IMR-90 (cell line): ENCODE data around the gene IKZF3. TPM values are rescaled to one million over a fixed set of nuclear protein-coding genes. Genes with fewer than 3 reads are reported as not detected.
"Not testable (repeated sequence)": the region's sequence is repeated elsewhere in the genome, so short reads cannot be mapped to it uniquely, and the experiment has no call there.

Experiments
- ATAC-seq: fragments of 200-7000 bp; cut with Tn5 transposase; 2 replicates; pipeline ENCODE4 v1.9.1; 2020; ENCODE audit warnings: low read depth, mild to moderate bottlenecking, moderate library complexity
- BruUV-seq: library from RNA; stranded (reverse); fragments of 400-500 nt; replicated peaks from 2 replicates; lab custom pipeline; 2021; lab: Mats Ljungman, UMichigan
- CTCF ChIA-PET: fragments of 300-600 bp; formaldehyde crosslinking; extraction: SDS; loops from one replicate; lab custom pipeline; 2021; ENCODE audit warnings: antibody characterized with exemption; lab: Yijun Ruan, JAX
- POLR2A ChIA-PET: fragments of 300-600 bp; sonication (Branson Sonifier 250); formaldehyde crosslinking; loops from one replicate; lab custom pipeline; 2022; ENCODE audit warnings: antibody characterized with exemption; ENCODE audit not compliant: unreplicated experiment; lab: Charles Lee
- DNase-seq: peaks from one replicate; pipeline ENCODE4 v3.0.0; 2013
- H2AFZ ChIP-seq: replicated peaks from 2 replicates; pipeline ENCODE3; 2013; ENCODE audit warnings: low read length, mild to moderate bottlenecking; ENCODE audit not compliant: poor library complexity
- H2AK5ac ChIP-seq: 2 replicates; pipeline ENCODE4 v1.6.1; 2013; ENCODE audit warnings: low read depth, low read length, inconsistent platforms
- H2AK9ac ChIP-seq: replicated peaks from 2 replicates; pipeline ENCODE3; 2013; ENCODE audit warnings: mild to moderate bottlenecking, low read depth, low read length, moderate library complexity; ENCODE audit not compliant: poor library complexity
- H2BK120ac ChIP-seq: 2 replicates; pipeline ENCODE4 v1.6.1; 2013; ENCODE audit warnings: low read depth, low read length, inconsistent platforms
- H2BK15ac ChIP-seq: 3 replicates; pipeline ENCODE4 v1.6.1; 2013; ENCODE audit warnings: low read depth, low read length, inconsistent platforms
- H2BK20ac ChIP-seq: 2 replicates; pipeline ENCODE4 v1.6.1; 2013; ENCODE audit warnings: low read depth, mild to moderate bottlenecking, inconsistent platforms, low read length, moderate library complexity
- H2BK5ac ChIP-seq: 2 replicates; pipeline ENCODE4 v1.6.1; 2013; ENCODE audit warnings: mild to moderate bottlenecking, low read depth, low read length, inconsistent platforms; ENCODE audit not compliant: poor library complexity, severe bottlenecking
- H3K14ac ChIP-seq: replicated peaks from 2 replicates; pipeline ENCODE4 v1.6.1; 2013; ENCODE audit warnings: low read depth, low read length, inconsistent platforms
- H3K18ac ChIP-seq: 2 replicates; pipeline ENCODE4 v1.6.1; 2013; ENCODE audit warnings: low read depth, low read length, control low read depth
- H3K23ac ChIP-seq: 2 replicates; pipeline ENCODE4 v1.6.1; 2013; ENCODE audit warnings: low read depth, low read length, inconsistent platforms
- H3K27ac ChIP-seq: 2 replicates; pipeline ENCODE4 v1.5.1; 2013; ENCODE audit warnings: mild to moderate bottlenecking, control low read depth, low read length; ENCODE audit not compliant: insufficient read depth
- H3K27me3 ChIP-seq: 2 replicates; pipeline ENCODE4 v1.6.1; 2013; ENCODE audit warnings: low read length; ENCODE audit not compliant: control insufficient read depth, insufficient read depth
- H3K36me3 ChIP-seq: 2 replicates; pipeline ENCODE4 v1.6.1; 2013; ENCODE audit warnings: low read length, mixed read lengths; ENCODE audit not compliant: control insufficient read depth, insufficient read depth
- H3K4ac ChIP-seq: 2 replicates; pipeline ENCODE4 v1.6.1; 2013; ENCODE audit warnings: low read depth, low read length, inconsistent platforms
- H3K4me1 ChIP-seq: 2 replicates; pipeline ENCODE4 v1.6.1; 2013; ENCODE audit warnings: low read length, mixed read lengths; ENCODE audit not compliant: control insufficient read depth, insufficient read depth
- H3K4me2 ChIP-seq: 2 replicates; pipeline ENCODE4 v1.6.1; 2013; ENCODE audit warnings: low read depth, mild to moderate bottlenecking, control low read depth, low read length, moderate library complexity
- H3K4me3 ChIP-seq: 2 replicates; pipeline ENCODE4 v1.5.1; 2013; ENCODE audit warnings: low read depth, mild to moderate bottlenecking, control low read depth, low read length, moderate library complexity; ENCODE audit not compliant: insufficient read depth
- H3K56ac ChIP-seq: 2 replicates; pipeline ENCODE4 v1.6.1; 2013; ENCODE audit warnings: low read length, inconsistent platforms; ENCODE audit not compliant: insufficient read depth; ENCODE audit errors: extremely low read depth
- H3K79me1 ChIP-seq, 2 experiments: 2 replicates each; pipeline ENCODE4 v1.6.1; 2013; ENCODE audit warnings: low read length in 2 of 2, inconsistent platforms in 1 of 2, low read depth in 1 of 2
- H3K9ac ChIP-seq: 2 replicates; pipeline ENCODE4 v1.6.1; 2013; ENCODE audit warnings: low read depth, low read length, control low read depth
- H3K9me1 ChIP-seq: 2 replicates; pipeline ENCODE4 v1.6.1; 2013; ENCODE audit warnings: low read length, inconsistent platforms; ENCODE audit not compliant: insufficient read depth
- H3K9me3 ChIP-seq: 2 replicates; pipeline ENCODE4 v1.6.1; 2013; ENCODE audit warnings: low read length; ENCODE audit not compliant: control insufficient read depth, insufficient read depth
- H4K20me1 ChIP-seq: 2 replicates; pipeline ENCODE4 v1.6.1; 2013; ENCODE audit warnings: low read length, inconsistent platforms; ENCODE audit not compliant: insufficient read depth
- H4K5ac ChIP-seq: 2 replicates; pipeline ENCODE4 v1.6.1; 2013; ENCODE audit warnings: mild to moderate bottlenecking, low read depth, low read length, control low read depth
- H4K8ac ChIP-seq, 2 experiments: 2 replicates each; pipeline ENCODE4 v1.6.1; 2013; ENCODE audit warnings: low read depth in 2 of 2, low read length in 2 of 2, control low read depth in 1 of 2, inconsistent platforms in 1 of 2
- H4K91ac ChIP-seq: 2 replicates; pipeline ENCODE4 v1.6.1; 2013; ENCODE audit warnings: low read depth, low read length, inconsistent platforms; ENCODE audit not compliant: insufficient read depth
- WGBS, 2 experiments: methylation state at CpG; one replicate each; pipeline versions ENCODE4 v1.1.5 to v1.1.7; 2013; ENCODE audit warnings: missing lambda C conversion rate in 2 of 2; ENCODE audit not compliant: insufficient read length in 1 of 2; ENCODE audit errors: extremely low coverage in 2 of 2; 5-methylcytosine and 5-hydroxymethylcytosine counted together
- dilution Hi-C: fragments of 300-500 bp; cut with HindIII; formaldehyde crosslinking; loops from one replicate; pipeline ENCODE4 v1.14.3; 2018; ENCODE audit warnings: low sequenced_read_pairs; ENCODE audit not compliant: unreplicated experiment
- in situ Hi-C: fragments of 300-500 bp; cut with MboI; formaldehyde crosslinking; loops from 3 replicates; pipeline ENCODE4 v1.14.3; 2019; ENCODE audit warnings: low sequenced_read_pairs, inconsistent platforms, mixed read lengths
- intact Hi-C: fragments of 100-400 bp; cut with micrococcal nuclease; formaldehyde crosslinking; loops from 2 replicates; pipeline ENCODE4 v1.10.0; 2022
- polyA plus RNA-seq, 3 experiments: library from polyadenylated mRNA; depleted of rRNA; stranded (reverse); fragments of >200 nt; gene quantifications; 2 replicates each; pipeline ENCODE4 v1.2.3, GENCODE V29; 2012; ENCODE audit warnings: low replicate concordance in 1 of 3
- total RNA-seq: library from RNA; depleted of rRNA; stranded (reverse); fragments of >200 nt; gene quantifications from 2 replicates; pipeline ENCODE4 v1.2.3, GENCODE V29; 2012

The IKZF3 gene
- total and polyA plus RNA-seq, 2 of the 4 experiments (the other 2 are of a cell fraction) = not detected

GRCh38 chr17:39902027-39902426 is 37.9 kb upstream of the IKZF3 start:
- H3K23ac ChIP-seq, H3K4ac ChIP-seq, H2BK15ac ChIP-seq, H3K4me1 ChIP-seq, H4K91ac ChIP-seq, intact Hi-C loops, H3K27me3 ChIP-seq, dilution Hi-C loops, H3K79me1 ChIP-seq, H2AFZ ChIP-seq, in situ Hi-C loops, H3K9me3 ChIP-seq, H3K36me3 ChIP-seq, H3K18ac ChIP-seq, H2BK120ac ChIP-seq, H2AK9ac ChIP-seq, H2BK20ac ChIP-seq, CTCF ChIA-PET, H3K56ac ChIP-seq, POLR2A ChIA-PET, H3K9ac ChIP-seq, BruUV-seq, H4K20me1 ChIP-seq, H4K5ac ChIP-seq, DNase-seq, H3K4me2 ChIP-seq, H4K8ac ChIP-seq, H3K14ac ChIP-seq, H2BK5ac ChIP-seq, H2AK5ac ChIP-seq, H3K4me3 ChIP-seq, H3K27ac ChIP-seq, ATAC-seq, H3K9me1 ChIP-seq: not testable (repeated sequence)
- WGBS, 2 experiments = no CpG with 5 or more reads among the region's 2 CpGs
